RWPE1 (cell line): ENCODE data around the gene CACNA1I.

Experiments used
- CTCF ChIA-PET: fragments of 350-600 bp; sonication (Branson Sonifier 250); formaldehyde crosslinking; extraction: SDS; loops from one replicate; lab custom pipeline; 2021; lab: Yijun Ruan, JAX
- POLR2A ChIA-PET: fragments of 400-600 bp; formaldehyde crosslinking; extraction: SDS; loops from one replicate; lab custom pipeline; 2020; ENCODE audit warnings: antibody characterized with exemption; ENCODE audit not compliant: low non-redundant PET; lab: Yijun Ruan, JAX
- DNase-seq: peaks from one replicate; pipeline ENCODE4 v3.0.0; 2012; ENCODE audit warnings: low spot score
- H3K27ac ChIP-seq: fragments of 450-650 bp; 2 replicates; pipeline ENCODE4 v1.5.1; 2017
- TF ChIP-seq, protein P1 (sequence below): fragments of 450-650 bp; conservative IDR thresholded peaks from 2 replicates; pipeline ENCODE4 v1.5.1; 2017; ENCODE audit warnings: low read depth, mild to moderate bottlenecking

The CACNA1I gene

DNA sequence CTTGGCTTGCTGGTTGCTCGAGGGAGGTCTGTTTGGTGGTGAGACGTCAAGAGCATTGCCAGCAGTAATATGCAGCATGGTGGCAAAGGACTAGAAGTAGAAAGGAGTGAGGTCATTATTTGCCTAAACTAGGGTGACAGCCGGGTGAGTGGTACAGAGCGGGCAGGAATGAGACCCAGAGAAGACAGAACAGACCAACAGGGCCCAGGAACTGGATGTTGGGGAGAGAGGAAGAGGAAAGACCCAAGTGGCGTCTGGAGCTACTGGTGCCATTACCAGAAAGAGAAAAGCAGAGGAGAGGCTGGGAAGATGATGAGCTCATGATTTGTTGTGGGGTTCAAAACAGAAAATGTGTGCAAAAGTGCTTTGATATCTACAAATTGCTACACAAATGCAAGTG lies 164.3 kb downstream of the CACNA1I start:
- H3K27ac ChIP-seq: no peak overlapping the region

DNA sequence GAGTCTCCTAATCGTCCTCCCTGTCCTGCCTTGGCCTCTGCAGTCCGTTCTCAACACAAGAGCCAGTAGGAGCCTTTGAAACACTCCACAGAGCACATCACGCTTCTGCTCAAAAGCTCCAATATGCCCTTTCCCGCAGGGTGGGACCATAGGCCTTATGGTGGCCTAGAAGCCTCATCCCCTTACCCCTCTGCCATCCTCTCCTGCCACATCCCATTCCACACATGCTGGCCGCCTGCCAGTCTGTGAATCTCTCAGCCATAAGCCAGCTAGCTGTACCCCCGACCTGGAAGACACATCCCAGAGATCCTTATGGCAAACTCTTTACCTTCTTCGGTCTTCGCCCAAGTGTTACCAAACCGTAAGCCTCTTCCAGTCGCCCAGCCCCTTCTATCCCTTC lies 165.2 kb downstream of the CACNA1I start:
- CTCF ChIA-PET: no interaction called here

More for the DNA sequence above, 164.3 kb downstream of the CACNA1I start:
- POLR2A ChIA-PET: no interaction called here
- TF ChIP-seq, protein P1, sequence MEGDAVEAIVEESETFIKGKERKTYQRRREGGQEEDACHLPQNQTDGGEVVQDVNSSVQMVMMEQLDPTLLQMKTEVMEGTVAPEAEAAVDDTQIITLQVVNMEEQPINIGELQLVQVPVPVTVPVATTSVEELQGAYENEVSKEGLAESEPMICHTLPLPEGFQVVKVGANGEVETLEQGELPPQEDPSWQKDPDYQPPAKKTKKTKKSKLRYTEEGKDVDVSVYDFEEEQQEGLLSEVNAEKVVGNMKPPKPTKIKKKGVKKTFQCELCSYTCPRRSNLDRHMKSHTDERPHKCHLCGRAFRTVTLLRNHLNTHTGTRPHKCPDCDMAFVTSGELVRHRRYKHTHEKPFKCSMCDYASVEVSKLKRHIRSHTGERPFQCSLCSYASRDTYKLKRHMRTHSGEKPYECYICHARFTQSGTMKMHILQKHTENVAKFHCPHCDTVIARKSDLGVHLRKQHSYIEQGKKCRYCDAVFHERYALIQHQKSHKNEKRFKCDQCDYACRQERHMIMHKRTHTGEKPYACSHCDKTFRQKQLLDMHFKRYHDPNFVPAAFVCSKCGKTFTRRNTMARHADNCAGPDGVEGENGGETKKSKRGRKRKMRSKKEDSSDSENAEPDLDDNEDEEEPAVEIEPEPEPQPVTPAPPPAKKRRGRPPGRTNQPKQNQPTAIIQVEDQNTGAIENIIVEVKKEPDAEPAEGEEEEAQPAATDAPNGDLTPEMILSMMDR: no peak
- DNase-seq: no peak
- CTCF ChIA-PET: no interaction called here

DNA sequence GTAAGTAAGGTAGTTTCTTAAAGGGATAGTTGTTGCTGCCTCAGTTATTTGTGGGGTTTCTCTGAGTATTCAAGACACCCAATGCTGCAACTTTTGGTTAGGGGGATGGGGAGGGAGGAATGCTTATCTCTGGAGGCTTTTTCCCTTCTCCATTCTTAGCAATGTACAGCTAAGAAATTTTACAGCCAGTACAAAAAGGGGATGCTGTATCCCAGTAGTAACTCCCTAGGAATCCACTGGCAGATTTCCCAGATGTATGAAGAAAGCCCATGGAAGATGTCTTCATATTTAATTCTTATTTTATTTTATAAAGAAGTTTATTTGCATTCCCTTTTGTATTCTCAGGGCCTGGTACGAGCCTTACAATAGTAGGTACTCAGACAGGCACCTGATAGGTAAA lies 168.2 kb downstream of the CACNA1I start:
- ChIA-PET POLR2A (no interaction called here), CTCF (no interaction called here)
- H3K27ac ChIP-seq: no peak overlapping the region
- TF ChIP-seq, protein P1: no peak
- peak; percentile 8 for DNase-seq

More for the DNA sequence above, 165.2 kb downstream of the CACNA1I start:
- TF ChIP-seq, protein P1: no peak
- no peak overlapping the region for H3K27ac ChIP-seq
- DNase-seq: no peak
- POLR2A ChIA-PET: no interaction called here
